Measurements from ENCODE around the gene FRK. TPM values are rescaled to one million over a fixed set of nuclear protein-coding genes. Genes with fewer than 3 reads are reported as not detected.

FRK gene
- total and polyA plus RNA-seq, 9 donors = 0.38 to 3.5 (median 1.1) TPM

DNA sequence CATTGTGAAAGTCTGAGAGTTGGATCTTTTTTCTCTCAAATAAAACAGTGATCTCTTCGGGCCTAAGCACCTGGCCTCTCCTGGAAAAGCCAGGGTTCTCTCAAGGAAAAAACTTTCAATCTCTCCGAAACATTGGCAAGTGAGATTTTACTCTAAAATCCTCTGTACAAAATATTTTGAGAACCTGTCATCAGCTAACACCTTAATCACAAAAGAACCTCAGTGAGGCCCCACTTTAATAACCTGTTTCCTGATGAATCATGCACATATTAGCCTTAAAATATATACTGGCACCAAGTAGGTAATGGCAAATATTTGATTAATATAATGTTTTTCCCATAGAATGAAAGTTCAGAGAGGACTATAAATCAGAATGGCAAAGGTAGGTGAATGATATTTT is 177.9 kb downstream of the FRK start:
- Histone ChIP-seq H3K27ac (no peak overlapping the region), H3K4me3 (no peak overlapping the region), H3K9me3 (no peaks in the 10 kb centered on the region), H3K27me3 (no peaks in the 10 kb centered on the region), H3K36me3 (no peaks in the 10 kb centered on the region), H3K4me1 (ENCODE audit: insufficient read depth) (no peaks in the 10 kb centered on the region)
- TF ChIP-seq EP300 (IDR thresholded peaks at IDR 0.05) = no peak
- TF ChIP-seq, protein P1, sequence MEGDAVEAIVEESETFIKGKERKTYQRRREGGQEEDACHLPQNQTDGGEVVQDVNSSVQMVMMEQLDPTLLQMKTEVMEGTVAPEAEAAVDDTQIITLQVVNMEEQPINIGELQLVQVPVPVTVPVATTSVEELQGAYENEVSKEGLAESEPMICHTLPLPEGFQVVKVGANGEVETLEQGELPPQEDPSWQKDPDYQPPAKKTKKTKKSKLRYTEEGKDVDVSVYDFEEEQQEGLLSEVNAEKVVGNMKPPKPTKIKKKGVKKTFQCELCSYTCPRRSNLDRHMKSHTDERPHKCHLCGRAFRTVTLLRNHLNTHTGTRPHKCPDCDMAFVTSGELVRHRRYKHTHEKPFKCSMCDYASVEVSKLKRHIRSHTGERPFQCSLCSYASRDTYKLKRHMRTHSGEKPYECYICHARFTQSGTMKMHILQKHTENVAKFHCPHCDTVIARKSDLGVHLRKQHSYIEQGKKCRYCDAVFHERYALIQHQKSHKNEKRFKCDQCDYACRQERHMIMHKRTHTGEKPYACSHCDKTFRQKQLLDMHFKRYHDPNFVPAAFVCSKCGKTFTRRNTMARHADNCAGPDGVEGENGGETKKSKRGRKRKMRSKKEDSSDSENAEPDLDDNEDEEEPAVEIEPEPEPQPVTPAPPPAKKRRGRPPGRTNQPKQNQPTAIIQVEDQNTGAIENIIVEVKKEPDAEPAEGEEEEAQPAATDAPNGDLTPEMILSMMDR (IDR thresholded peaks at IDR 0.05) = no peak
- TF ChIP-seq POLR2A (IDR thresholded peaks at IDR 0.05) = no peak
- 80 to 91% (median 84%) methylated on average over 2 of the region's 2 CpGs for WGBS, 3 donors
- no peak for DNase-seq
- intact Hi-C loops (cut with DNase I) = no loop called here

DNA sequence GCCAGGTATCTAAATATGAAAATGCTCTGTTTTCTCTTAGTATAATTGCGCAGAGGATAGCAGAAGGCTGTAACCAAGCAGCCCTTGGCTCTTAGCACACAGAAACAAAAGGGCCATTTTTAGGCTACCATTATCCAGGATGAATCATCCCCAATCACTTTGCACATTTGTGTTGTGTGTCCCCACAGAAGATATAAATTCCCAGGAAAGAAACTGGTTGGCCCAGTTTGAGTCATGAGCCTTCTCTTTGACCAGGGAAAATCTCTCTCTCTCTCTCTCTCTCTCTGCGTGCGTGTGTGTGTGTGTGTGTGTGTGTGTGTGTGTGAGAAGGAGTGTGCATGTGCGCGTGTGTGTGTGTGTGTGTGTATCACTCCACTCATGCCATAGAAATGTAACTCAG is 178.5 kb downstream of the FRK start:
- WGBS, 3 donors = 69 to 81% (median 74%) methylated on average over 5 of the region's 5 CpGs
- Histone ChIP-seq H3K27ac (no peak overlapping the region), H3K4me1 (ENCODE audit: insufficient read depth) (no peaks in the 10 kb centered on the region), H3K4me3 (no peak overlapping the region), H3K27me3 (no peaks in the 10 kb centered on the region), H3K36me3 (no peaks in the 10 kb centered on the region), H3K9me3 (no peaks in the 10 kb centered on the region)
- TF ChIP-seq POLR2A (IDR thresholded peaks at IDR 0.05) (no peak), EP300 (IDR thresholded peaks at IDR 0.05) (no peak)
- TF ChIP-seq, protein P1 (IDR thresholded peaks at IDR 0.05) = no peak
- DNase-seq = no peak
- intact Hi-C loops (cut with DNase I) = no loop called here

Other genes with a start within 250 kb of the FRK start
- 10 to 100 TPM in 6 of 7 donors, 1 to 10 TPM in 1; 5.1 to 33.9 (median 27.8) TPM for gene NT5DC1, start 40.0 kb upstream of the FRK start, total RNA-seq
- 10 to 100 TPM; 14.4 to 25.5 TPM for gene NT5DC1, start 40.0 kb upstream of the FRK start, polyA plus RNA-seq
- gene COL10A1, start 65.2 kb upstream of the FRK start, total RNA-seq = 1 to 10 TPM in 3 of 7 donors, under 1 TPM in 3, not detected in 1; 0.18 to 2.9 (median 0.70) TPM
- 1 to 10 TPM in 1 of 2 donors, under 1 TPM in 1; 0.19 to 4.4 TPM for gene COL10A1, start 65.2 kb upstream of the FRK start, polyA plus RNA-seq
- gene TSPYL4, start 193.2 kb upstream of the FRK start, total RNA-seq = 10 to 100 TPM; 18.1 to 44.4 (median 31.0) TPM
- 10 to 100 TPM; 23.0 to 35.3 TPM for gene TSPYL4, start 193.2 kb upstream of the FRK start, polyA plus RNA-seq
- 100 to 1,000 TPM in 4 of 7 donors, 10 to 100 TPM in 3; 60.0 to 155 (median 113) TPM for gene TSPYL1, start 219.0 kb upstream of the FRK start, total RNA-seq
- gene TSPYL1, start 219.0 kb upstream of the FRK start, polyA plus RNA-seq = 10 to 100 TPM; 39.2 to 88.4 TPM